ENCODE data around the gene CFAP65.

DNA sequence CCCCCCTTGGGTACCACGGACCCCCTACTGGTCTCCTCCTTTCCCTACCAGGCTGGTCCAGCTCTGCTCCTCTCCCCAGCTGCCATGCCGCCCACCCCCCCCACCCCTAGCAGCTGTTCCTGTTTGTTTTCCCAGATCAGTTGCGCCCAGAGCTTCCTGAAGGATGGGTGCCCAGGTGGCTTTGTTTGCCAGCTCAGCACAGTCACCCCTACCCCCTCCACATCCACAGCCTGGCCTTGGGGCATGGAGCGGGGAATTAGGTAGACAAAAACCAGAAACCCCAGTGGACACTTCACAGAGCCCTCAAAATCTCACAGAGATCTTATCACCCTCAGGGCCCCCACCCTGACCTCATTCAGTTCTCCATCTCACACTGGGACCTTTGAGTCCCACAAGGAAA is 44.4 kb downstream of the CFAP65 start:
- TF ChIP-seq POLR2A (IDR thresholded peaks at IDR 0.05) (no peak), CTCF (IDR thresholded peaks at IDR 0.05) (no peak)

Measured in gastroesophageal sphincter (tissue), 3 donors.